Adipocyte (in vitro differentiated cells): ENCODE measurements around the gene PRKCE.

Experiments used
- DNase-seq: peaks from one replicate; pipeline ENCODE4 v3.0.0-alpha.2; 2015; ENCODE audit warnings: low read depth
- H3K27me3 ChIP-seq: replicated peaks from 2 replicates; pipeline ENCODE4 v1.7.0; 2013; ENCODE audit warnings: mild to moderate bottlenecking, low read length, moderate library complexity; ENCODE audit not compliant: control insufficient read depth, insufficient read depth
- H3K36me3 ChIP-seq: 2 replicates; pipeline ENCODE4 v1.7.0; 2013; ENCODE audit warnings: low read length, mild to moderate bottlenecking, moderate library complexity; ENCODE audit not compliant: control insufficient read depth, insufficient read depth, severe bottlenecking
- H3K4me1 ChIP-seq: 2 replicates; pipeline ENCODE4 v1.7.0; 2013; ENCODE audit warnings: mild to moderate bottlenecking, low read length, moderate library complexity; ENCODE audit not compliant: control insufficient read depth, insufficient read depth
- H3K4me3 ChIP-seq: 2 replicates; pipeline ENCODE4 v1.7.0; 2013; ENCODE audit warnings: mild to moderate bottlenecking, low read length, moderate library complexity
- H3K9ac ChIP-seq: 2 replicates; pipeline ENCODE4 v1.7.0; 2013; ENCODE audit warnings: mild to moderate bottlenecking, low read length, moderate library complexity
- H3K9me3 ChIP-seq: 2 replicates; pipeline ENCODE4 v1.7.0; 2013; ENCODE audit warnings: mild to moderate bottlenecking, low read length, moderate library complexity; ENCODE audit not compliant: control insufficient read depth

The PRKCE gene

GRCh38 chr2:46001741-46002506 is 350.4 kb downstream of the PRKCE start:
- no peaks in the 10 kb centered on the region for H3K27me3 ChIP-seq
- peak; percentile 48 for DNase-seq
- peaks cover 22% of the 10 kb centered on the region for H3K36me3 ChIP-seq
- peaks cover 20% of the 10 kb centered on the region for H3K4me1 ChIP-seq
- H3K4me3 ChIP-seq = no peak overlapping the region
- peak overlapping the region; percentile 50 for H3K9ac ChIP-seq
- H3K9me3 ChIP-seq = no peaks in the 10 kb centered on the region

- DNase-seq = peak; percentile 68
- peaks cover 27% of the 10 kb centered on the region for H3K36me3 ChIP-seq
- no peaks in the 10 kb centered on the region for H3K9me3 ChIP-seq
- H3K4me1 ChIP-seq = peaks cover 20% of the 10 kb centered on the region
- peak overlapping the region; percentile 50 for H3K9ac ChIP-seq
- H3K27me3 ChIP-seq = no peaks in the 10 kb centered on the region
- no peak overlapping the region for H3K4me3 ChIP-seq
Measured at GRCh38 chr2:46002507-46002883, 351.0 kb downstream of the PRKCE start.

- Histone ChIP-seq H3K27me3 (no peaks in the 10 kb centered on the region), H3K9me3 (no peaks in the 10 kb centered on the region), H3K4me1 (peaks cover 20% of the 10 kb centered on the region), H3K9ac (no peak overlapping the region), H3K36me3 (peaks cover 31% of the 10 kb centered on the region), H3K4me3 (no peak overlapping the region)
- DNase-seq = no peak
Measured at GRCh38 chr2:46002947-46003346, 351.5 kb downstream of the PRKCE start.

GRCh38 chr2:46003903-46004473 is 352.5 kb downstream of the PRKCE start:
- H3K9ac ChIP-seq = no peak overlapping the region

GRCh38 chr2:46006473-46007025 is 355.1 kb downstream of the PRKCE start:
- no peak overlapping the region for H3K4me3 ChIP-seq
- H3K27me3 ChIP-seq = no peaks in the 10 kb centered on the region
- DNase-seq = no peak
- no peak overlapping the region for H3K9ac ChIP-seq
- peaks cover 16% of the 10 kb centered on the region for H3K4me1 ChIP-seq
- no peaks in the 10 kb centered on the region for H3K9me3 ChIP-seq
- peaks cover 35% of the 10 kb centered on the region for H3K36me3 ChIP-seq

More at GRCh38 chr2:46003903-46004473, 352.5 kb downstream of the PRKCE start:
- Histone ChIP-seq H3K9me3 (no peaks in the 10 kb centered on the region), H3K4me3 (no peak overlapping the region), H3K27me3 (no peaks in the 10 kb centered on the region), H3K36me3 (peaks cover 34% of the 10 kb centered on the region), H3K4me1 (peaks cover 20% of the 10 kb centered on the region)
- DNase-seq = no peak

- H3K27me3 ChIP-seq = no peaks in the 10 kb centered on the region
- H3K36me3 ChIP-seq = peaks cover 43% of the 10 kb centered on the region
- no peak overlapping the region for H3K4me3 ChIP-seq
- H3K9me3 ChIP-seq = no peaks in the 10 kb centered on the region
- H3K4me1 ChIP-seq = peaks cover 8% of the 10 kb centered on the region
- H3K9ac ChIP-seq = no peak overlapping the region
- DNase-seq = no peak
Measured at GRCh38 chr2:46007412-46007811, 355.9 kb downstream of the PRKCE start.

GRCh38 chr2:46008091-46008870 is 356.8 kb downstream of the PRKCE start:
- Histone ChIP-seq H3K4me3 (no peak overlapping the region), H3K36me3 (peaks cover 46% of the 10 kb centered on the region), H3K9ac (no peak overlapping the region), H3K4me1 (no peaks in the 10 kb centered on the region), H3K27me3 (no peaks in the 10 kb centered on the region), H3K9me3 (no peaks in the 10 kb centered on the region)
- DNase-seq = no peak

GRCh38 chr2:46009315-46009714 is 357.8 kb downstream of the PRKCE start:
- Histone ChIP-seq H3K9me3 (no peaks in the 10 kb centered on the region), H3K9ac (no peak overlapping the region), H3K36me3 (peaks cover 49% of the 10 kb centered on the region), H3K4me1 (no peaks in the 10 kb centered on the region), H3K27me3 (no peaks in the 10 kb centered on the region), H3K4me3 (no peak overlapping the region)
- no peak for DNase-seq

GRCh38 chr2:46009772-46010171 is 358.3 kb downstream of the PRKCE start:
- no peaks in the 10 kb centered on the region for H3K4me1 ChIP-seq
- no peak overlapping the region for H3K9ac ChIP-seq
- peaks cover 44% of the 10 kb centered on the region for H3K36me3 ChIP-seq
- H3K9me3 ChIP-seq = no peaks in the 10 kb centered on the region
- H3K27me3 ChIP-seq = no peaks in the 10 kb centered on the region
- DNase-seq = no peak
- H3K4me3 ChIP-seq = no peak overlapping the region

- Histone ChIP-seq H3K27me3 (no peaks in the 10 kb centered on the region), H3K4me3 (no peak overlapping the region), H3K9me3 (no peaks in the 10 kb centered on the region), H3K36me3 (peaks cover 38% of the 10 kb centered on the region), H3K9ac (no peak overlapping the region), H3K4me1 (peaks cover 6% of the 10 kb centered on the region)
- no peak for DNase-seq
Measured at GRCh38 chr2:46010223-46010924, 358.9 kb downstream of the PRKCE start.
